ENCODE data around the gene SLC46A1.

SLC46A1 gene

DNA sequence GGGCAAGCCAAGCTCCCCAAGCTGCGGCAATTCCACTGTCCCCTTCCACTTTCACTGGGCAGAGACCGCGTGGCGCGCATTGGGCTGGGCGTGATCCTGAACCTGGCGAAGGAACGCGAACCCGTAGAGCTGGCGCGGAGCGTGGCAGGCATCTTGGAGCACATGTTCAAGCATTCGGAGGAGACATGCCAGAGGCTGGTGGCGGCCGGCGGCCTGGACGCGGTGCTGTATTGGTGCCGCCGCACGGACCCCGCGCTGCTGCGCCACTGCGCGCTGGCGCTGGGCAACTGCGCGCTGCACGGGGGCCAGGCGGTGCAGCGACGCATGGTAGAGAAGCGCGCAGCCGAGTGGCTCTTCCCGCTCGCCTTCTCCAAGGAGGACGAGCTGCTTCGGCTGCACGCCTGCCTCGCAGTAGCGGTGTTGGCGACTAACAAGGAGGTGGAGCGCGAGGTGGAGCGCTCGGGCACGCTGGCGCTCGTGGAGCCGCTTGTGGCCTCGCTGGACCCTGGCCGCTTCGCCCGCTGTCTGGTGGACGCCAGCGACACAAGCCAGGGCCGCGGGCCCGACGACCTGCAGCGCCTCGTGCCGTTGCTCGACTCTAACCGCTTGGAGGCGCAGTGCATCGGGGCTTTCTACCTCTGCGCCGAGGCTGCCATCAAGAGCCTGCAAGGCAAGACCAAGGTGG is 24.7 kb downstream of the SLC46A1 start:
- no peak for DNase-seq (ENCODE audit: low read depth in 1 of 2, low spot score in 1 of 2)

DNA sequence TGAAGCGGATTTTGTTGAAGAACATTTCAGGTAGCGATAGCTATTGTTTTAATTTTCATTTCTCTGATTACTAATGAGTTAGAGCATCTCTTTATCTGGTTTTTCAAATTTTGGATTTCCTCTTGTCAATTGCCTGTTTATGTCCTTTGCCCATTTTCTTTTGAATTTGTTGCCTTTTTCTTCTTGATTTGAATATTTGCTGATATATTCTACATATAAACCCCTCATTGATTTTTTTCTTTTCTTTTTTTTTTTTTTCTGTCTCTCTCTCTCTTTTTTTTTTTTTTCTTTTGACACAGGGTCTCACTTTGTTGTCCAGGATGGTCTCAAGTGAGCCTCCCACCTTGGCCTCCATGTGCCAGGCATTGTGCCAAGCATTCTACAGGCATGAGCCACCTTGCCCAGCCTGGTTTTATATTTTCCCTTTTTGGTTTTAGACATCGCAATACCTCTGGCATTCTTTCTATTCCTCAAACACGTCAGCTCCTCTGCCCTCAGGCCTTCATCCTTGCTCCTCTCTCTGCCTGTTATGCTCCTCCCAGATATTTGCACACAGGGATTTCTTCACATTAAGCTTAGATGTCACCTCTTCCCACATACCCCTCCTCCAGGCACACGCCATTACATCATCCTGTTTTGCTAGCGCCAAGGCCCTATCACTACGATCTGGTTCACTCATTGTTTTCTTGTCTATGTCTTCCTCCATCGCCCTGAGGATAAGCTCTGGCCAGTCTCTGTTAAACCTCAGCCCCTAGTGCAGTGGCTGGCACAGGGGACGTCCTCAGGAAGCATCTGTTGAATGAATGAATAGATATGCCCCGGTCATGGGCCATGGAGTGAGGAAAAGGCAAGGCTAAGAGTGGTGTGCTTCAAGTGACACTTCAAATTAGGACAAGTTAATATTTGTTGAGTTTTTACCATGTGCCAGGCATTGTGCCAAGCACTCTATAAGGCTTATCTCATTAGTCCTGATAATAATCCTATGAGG is 25.9 kb downstream of the SLC46A1 start:
- DNase-seq (ENCODE audit: low read depth in 1 of 2, low spot score in 1 of 2): no peak

DNA sequence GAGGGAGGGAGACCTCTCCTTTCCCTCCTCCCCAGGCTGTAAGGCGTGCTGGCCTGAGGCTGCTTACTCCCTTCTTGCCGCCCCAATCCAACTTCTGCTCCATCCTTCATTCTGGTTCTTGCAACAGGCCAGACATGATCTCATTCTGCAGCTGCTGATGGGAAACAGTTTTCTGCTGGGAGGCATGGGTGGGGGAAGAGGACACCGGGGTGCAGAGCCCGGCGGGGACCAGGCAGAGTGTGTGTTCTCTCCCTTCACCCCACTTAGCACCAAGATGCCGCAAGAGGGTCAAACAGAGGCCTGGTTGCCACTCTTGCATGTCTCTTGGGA is 33.1 kb downstream of the SLC46A1 start:
- no peak for DNase-seq (ENCODE audit: low read depth in 1 of 2, low spot score in 1 of 2)

DNA sequence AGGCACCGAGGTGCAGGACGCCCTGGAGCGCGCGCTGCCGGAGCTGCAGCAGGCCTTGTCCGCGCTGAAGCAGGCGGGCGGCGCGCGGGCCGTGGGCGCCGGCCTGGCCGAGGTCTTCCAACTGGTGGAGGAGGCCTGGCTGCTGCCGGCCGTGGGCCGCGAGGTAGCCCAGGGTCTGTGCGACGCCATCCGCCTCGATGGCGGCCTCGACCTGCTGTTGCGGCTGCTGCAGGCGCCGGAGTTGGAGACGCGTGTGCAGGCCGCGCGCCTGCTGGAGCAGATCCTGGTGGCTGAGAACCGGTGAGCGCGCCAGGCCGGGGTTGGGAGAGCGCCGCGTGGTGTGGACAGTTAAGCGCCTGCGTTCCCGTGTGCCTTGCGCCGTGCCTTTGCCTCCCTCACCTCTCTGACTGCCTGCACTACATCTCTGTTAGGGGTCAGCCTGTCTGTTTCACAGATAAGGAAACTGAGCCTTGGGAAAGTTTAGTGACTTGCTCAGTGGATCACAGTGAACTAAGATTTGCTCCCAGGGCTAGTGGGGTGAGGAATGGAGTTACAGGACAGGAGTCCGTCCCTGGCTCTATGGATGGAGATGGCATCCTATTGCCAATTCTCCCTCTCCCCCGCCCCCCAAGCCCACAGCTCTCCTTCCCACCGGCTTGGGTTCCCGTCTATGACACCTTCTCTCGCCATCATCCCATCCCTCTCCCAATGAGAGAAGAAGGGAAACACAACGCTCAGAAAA is 33.6 kb downstream of the SLC46A1 start:
- DNase-seq (ENCODE audit: low read depth in 1 of 2, low spot score in 1 of 2): no peak

DNA sequence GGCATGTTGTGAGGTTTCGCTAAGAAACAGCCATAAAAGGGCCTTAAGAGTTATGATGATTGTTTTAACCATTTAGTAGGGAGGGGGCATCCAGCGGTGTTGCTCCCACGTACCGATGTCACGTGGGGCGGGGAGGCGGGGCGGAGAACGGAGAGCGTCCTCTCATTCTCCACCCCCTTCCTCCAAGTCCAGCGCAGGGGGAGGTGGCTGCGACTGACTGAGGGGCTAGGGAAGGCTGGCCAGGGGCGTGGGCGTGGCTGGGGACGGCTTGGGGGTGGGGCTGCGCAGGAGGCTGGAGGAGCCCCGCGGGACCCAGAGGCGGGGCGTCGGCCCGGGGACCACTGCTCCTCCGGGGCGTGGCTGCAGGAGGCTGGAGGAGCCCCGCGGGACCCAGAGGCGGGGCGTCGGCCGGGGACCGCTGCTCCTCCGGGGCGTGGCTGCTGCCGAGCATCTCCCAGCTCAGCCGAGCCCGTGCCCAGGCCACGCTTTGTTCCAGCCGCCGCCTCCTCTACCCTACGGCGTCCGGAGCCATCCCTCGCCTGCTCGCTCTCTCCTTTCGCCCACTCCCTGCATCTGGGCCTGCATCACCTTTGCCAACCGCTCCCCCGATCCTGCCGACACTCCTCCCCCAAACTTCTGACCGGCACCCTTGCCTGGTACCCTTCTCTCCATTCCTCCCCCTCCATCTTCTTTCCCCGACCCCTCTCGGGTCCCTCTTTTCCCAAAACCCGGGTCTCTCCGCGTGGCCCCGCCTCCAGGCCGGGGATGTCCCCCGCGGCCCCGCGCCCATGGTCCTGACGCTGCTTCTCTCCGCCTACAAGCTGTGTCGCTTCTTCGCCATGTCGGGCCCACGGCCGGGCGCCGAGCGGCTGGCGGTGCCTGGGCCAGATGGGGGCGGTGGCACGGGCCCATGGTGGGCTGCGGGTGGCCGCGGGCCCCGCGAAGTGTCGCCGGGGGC is 34.5 kb downstream of the SLC46A1 start, which contains the start of gene SARM1:
TSS of gene SARM1 (plus strand) at position 450 of the 958 bp plus-strand sequence. CDS start at position 789, 339 bp downstream.
- peak; percentile 58 to 73 for DNase-seq (ENCODE audit: low read depth in 1 of 2, low spot score in 1 of 2)

DNA sequence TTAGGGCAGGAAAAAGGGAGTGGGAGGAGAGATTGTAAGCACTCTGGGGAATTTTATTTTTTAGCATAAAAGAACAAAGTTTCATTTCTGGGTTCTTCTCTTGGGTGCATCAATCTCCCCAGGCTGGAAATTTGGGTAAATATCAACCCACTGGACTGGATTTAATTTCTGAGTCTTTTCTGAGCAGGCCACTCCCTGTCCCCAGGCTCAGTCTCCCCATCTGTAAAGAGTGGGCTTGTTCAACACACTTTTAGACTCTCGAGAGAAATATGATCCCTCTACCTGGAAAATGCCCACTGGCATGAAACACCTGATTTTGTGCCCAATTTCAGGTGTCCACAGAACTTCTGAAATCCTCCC is 35.3 kb downstream of the SLC46A1 start:
- DNase-seq (ENCODE audit: low read depth in 1 of 2, low spot score in 1 of 2): no peak

DNA sequence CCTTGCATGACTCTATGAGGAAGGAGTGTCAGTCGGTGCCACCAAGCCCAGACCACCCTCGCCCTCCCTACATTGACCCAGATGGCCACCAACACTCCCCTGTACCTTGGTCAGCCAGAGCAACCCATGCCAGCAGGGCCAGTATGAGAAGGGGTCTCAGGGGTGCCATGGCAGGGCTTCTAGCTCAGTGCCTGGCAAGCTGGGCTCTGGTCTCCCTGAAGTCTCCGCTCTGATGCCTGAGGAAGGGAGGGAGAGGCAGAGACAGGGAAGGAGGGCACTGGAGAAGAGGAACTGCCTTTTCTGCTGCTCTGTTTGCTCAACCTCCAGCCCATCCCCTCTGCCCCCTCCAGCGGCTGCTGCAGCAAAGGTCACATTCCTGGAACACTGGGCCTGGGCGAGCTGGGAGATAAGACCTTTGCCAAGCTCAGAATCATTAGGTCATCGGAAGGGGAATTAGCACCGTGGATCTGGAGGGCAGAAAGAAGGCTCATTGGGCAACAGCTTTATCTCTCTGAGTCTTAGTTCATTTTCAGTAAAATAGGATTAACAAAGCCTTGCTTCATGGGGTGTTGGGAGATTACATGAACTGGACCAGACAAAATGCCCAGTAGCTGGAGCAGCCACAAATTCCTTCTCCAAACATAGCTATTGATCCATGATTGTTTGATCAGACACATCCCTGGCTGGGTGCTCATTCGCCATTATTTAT is 35.8 kb downstream of the SLC46A1 start, which contains the start of gene VTN:
TSS of gene VTN (minus strand) at position 273 of the 709 bp plus-strand sequence. CDS start at position 169, 104 bp downstream.
- DNase-seq (ENCODE audit: low read depth in 1 of 2, low spot score in 1 of 2): no peak

DNA sequence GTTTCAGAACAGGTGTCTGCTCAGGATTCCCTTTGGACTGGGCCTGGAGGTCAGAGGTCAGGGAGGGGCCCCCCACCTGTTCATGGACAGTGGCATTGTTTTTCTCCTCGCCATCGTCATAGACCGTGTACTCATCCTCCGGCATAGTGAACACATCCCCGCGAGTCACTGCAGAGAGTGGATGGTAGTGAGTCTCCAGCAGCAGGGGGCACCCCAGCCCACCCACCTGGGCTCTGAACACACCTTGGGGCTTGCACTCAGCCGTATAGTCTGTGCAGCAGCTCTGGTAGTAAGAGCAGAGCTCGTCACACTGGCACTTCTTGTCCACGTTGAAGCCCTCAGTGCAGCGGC is 36.4 kb downstream of the SLC46A1 start:
- no peak for DNase-seq (ENCODE audit: low read depth in 1 of 2, low spot score in 1 of 2)

DNA sequence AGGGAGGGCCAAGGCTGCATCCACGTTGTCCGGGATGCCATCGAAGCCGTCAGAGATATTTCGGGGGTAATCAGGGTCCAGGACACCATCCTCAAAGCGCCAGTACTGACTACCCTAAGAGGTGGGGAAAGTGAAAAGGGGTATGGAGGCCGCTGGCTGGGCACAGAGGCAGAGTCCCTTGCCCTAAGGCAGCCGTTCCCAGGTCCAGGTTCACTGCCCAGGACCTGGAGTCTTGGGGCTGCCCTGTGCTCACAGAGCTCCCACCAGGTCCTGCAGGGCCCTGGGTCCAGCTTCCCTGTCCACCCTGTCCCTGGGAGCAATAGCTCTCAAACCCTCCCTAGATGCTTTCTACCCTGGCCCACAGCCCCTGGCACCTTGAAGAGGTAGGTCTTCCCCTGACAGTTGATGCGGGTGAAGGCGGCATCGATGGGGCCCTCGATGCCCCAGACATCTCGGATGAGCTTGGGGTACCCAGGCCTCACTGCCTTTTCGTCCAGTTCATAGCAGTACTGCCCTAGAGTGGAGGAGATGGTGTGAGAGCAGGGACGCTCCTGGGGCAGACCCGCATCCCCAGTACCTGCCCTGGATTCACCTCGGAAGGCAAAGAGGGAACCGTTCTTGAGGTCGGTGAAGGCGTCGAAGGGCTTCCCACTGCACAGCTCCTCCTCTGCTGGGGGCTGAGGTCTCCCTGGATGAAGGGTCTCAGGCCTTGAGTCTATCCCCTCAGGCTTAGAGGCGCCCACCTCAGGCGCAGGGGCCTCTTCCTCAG is 36.9 kb downstream of the SLC46A1 start:
- no peak for DNase-seq (ENCODE audit: low read depth in 1 of 2, low spot score in 1 of 2)

DNA sequence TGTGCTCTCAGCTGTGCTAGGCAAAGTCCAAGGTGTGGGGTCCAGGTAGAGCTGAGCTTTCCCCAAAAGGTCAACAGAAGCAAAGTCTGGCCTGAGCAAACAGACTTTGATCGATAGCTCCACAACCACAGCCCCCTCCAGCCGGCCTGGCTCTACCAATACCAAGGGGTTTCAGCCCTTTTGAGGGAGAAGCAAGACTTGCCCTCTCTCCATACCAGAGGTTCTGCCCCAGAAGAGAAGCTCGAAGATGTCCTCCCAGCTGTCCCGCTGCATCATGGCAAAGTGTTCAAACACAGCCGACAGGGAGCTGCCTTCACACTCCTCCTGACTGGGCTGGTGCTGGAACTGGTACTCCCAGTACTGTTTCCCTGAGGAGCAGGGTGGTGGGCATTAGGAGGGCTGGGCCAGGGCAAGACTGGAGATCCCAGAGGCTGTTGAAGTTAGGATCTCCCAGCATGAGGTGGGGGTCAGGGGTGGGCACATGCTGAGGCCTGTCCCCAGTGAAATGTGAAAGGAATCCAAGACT is 37.6 kb downstream of the SLC46A1 start:
- no peak for DNase-seq (ENCODE audit: low read depth in 1 of 2, low spot score in 1 of 2)

DNA sequence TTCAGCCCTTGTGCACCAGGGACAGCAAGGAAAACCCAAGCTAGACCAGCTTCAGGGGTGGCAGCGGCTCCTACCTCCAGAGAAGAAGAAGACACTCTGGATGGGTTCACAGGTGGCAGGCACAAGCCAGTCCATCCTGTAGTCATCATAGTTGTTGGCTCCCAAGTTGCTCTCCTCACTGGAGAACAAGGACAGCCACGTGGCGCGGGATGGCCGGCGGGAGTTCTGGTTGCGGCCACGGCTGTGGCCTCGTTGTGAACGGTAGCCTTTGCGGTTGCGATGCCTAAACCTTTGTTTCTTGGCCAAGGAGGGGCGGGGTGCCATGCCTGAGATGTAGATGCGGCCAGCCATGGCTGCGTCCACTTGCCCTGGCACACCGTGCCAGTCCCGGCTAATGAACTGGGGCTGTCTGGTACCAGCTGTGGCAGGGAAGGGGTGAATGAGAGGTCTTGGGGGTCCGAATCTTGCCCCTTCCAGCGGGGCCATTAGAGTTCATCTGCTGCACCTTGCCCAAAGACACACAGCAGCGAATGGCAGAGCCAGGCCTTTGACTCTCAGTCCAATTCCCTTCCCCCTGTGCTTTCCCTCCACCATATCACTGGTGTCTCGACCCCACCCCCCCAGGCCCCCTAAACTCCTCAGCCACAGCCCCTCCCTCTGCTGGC is 38.2 kb downstream of the SLC46A1 start:
- DNase-seq (ENCODE audit: low read depth in 1 of 2, low spot score in 1 of 2): no peak

DNA sequence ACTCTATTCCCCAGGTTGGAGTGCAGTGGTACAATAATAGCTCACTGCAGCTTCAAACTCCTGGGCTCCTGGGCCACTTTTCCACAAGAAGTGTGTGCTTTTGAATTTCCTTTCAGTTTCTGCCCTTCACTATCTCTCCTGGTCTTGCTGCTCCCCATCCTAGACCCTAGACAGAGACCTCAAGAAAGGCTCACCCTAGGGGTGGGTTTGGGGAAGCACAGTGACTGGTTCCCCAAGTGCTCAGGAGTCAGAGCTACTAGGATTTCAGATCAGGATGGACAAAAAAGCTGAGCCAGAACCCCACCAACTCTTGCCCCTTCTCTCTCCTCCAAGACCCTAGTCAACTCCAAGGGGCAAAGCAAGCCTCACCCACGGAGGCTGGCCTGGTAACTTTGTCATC is 39.4 kb downstream of the SLC46A1 start:
- no peak for DNase-seq (ENCODE audit: low read depth in 1 of 2, low spot score in 1 of 2)

DNA sequence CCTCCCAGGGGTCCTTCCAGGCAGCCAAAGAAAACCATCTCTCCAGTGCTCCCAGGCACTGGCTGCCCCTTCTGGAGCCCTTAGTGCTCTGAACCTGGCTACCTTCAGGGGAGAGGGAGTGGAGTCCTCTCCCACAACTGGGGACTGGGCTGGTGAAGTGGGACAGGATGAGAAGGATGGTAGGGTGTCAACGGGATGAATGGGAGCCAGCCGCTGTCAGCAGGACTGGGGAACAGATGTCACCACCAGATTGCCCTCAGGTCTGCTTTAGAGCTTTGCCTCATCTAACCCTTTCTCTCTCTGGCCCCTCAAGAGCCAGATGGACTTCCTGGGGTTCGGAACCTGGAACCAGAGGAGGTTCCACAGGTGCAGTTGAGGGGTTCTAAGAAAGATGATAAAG is 40.5 kb downstream of the SLC46A1 start:
- DNase-seq (ENCODE audit: low read depth in 1 of 2, low spot score in 1 of 2): no peak

DNA sequence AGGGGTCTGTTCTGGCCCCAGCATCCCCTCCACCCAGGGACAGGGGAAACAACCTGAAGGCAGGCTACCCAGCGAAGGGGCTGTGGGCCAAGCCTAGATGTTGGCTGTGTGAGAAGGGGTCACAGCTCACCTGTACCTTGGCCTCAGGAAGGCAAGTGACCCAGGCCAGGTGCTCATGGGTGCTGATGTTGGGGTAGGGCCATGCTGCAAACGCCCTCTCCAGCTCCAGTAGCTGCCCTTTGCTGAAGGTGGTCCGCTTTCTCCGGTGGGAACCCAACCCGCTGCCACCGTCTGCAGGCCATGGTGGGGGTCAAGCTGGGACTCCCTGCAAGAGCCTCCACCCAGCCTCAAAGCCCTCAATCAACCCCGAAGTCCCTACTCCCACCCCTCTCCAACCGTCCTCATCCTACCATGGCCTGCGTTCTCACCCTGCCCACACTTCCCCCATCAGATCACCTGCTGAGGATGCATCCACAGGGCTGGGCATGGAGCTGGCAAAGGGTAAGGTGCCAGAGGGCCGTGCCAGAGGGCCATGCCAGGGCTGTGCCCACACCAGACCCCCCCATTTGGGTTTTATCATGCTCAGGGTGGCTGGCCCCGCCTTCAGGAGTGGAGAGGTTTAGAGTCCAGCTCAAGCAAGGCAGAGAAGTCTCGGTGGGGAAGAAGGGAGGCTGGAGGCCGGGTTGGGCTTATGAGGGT is 41.2 kb downstream of the SLC46A1 start, which contains the start of gene SEBOX:
TSS of gene SEBOX (minus strand) at position 535 of the 699 bp plus-strand sequence. CDS start at position 487, 48 bp downstream.
- no peak for DNase-seq (ENCODE audit: low read depth in 1 of 2, low spot score in 1 of 2)

DNA sequence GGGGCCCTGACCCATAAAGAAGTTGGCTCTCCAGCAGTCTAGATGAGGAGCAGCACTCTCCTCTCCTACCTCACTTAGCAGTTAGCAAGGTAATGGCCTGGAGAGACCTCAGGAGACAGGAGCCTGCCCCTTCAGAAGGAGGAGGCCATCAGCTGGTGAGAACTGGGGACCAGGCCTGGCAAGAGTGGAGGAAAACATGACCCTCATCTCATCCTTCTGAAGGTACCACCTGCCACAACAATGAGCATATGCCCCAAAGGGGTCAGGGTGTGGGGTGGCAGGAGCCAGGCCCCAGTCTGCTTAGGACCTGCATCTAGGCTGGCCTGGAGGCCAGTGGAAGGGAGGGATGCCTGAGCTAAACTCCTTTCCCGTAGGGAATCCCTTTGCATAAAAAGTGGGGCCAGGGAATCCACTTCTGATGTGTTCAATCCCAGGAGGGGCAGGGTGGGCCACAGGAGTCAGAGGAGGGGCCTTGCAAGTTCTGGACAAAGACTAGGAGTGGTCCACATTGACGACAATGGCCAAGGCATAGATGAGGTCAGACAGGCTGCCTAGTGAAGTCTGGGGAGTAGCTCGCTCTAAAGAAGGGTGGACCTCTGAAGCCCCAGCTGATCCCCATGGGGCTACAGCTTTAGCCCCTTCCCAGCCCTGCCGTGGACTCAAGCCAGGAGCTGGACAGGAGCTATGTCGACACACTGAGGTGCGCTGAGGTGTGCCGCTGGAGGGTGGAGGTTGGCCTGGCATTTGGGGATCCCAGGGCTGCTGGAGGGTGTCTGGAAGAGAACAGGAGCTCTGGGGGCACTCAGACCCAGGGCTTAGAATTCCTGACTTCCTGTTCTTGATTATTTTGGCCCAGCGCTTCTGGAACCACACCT is 42.0 kb downstream of the SLC46A1 start:
- DNase-seq (ENCODE audit: low read depth in 1 of 2, low spot score in 1 of 2): no peak

DNA sequence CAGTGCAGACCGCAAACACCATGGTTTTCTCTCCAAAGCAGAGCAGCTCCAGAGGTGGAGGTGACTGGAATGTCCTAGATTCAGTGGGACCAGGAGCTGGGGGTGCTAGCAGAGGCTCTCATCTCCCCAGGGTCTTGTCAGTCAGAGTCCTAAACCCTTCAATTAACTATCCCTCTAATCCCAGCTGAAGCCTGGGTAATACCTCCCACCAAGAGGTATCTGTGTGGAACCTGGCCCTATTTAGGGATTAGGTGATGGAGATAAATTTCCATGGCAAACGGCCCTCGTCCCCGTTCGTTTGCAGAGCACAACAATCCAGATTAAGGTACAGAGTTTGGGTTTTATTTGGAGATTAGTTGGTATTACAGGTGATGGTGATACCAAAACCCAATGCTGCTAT is 42.8 kb downstream of the SLC46A1 start:
- no peak for DNase-seq (ENCODE audit: low read depth in 1 of 2, low spot score in 1 of 2)

DNA sequence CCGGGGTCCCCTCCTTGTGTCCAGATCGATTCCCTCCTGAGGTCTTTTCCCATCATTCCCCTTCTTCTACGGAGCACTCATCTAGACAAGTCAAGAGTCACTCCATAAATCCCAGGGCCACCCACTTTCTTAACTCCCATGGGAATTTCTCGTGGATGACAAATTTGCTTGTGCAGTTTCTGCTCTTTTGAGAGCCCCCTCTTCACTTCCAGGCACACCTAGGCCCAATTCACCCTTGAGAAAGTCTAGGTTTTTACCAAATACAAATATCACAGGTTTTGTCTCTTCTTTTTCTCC is 48.2 kb downstream of the SLC46A1 start:
- no peak for DNase-seq (ENCODE audit: low read depth in 1 of 2, low spot score in 1 of 2)
